ENCODE results near the gene COL20A1. TPM values are rescaled to one million over a fixed set of nuclear protein-coding genes. Genes with fewer than 3 reads are reported as not detected.
A peak's percentile ranks its signal among the peaks of the same experiment; 100 is the strongest.

COL20A1 gene
- total RNA-seq, 1 donor from 2014 or later, result not detected

DNA sequence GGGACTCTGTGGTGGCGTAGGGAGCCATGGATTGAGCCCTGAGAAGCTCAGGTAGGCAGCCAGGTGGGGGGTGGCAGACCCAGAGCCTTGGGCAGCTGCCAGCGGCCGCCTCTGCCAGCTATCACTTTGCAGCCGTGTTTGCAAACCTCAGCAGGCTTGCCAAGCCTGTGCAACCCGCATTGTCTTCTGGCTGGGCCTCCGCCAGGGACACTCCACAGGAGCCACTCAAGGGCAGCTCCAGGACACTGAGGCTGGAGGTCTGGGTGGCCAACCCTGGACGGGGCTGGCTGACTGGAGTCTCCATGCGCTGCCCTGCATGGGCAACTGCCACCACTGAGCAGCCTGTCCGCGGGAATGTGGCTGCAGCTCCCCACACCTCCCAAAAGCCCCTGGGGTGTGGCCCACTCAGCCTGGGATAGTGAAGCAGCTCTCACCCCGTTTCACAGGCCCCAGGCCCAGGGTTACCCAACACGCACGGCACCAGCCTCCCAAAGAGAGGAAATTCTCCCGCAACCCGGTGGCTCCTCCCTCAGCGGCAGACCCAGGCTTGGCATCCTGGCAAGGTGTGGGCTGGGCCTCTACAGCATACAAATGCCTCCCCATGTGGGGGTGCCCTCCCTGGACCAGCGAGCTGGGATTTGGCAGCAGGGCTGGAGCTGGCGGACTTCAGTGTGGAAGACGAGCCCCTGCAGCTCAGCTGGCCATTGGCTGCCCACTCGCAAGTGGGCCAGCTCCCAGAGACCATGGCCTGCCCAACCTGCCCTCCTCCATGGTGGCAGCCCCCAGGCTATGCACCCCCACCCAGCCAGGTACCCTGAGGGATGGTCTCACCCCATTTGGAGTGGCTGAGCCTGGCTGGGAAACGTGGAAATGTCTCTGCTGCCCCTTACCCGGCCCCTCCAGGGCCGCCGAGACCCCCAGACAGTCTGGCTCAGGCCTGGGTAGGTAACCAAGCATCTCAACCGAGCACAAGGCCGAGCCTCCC is 65.2 kb downstream of the COL20A1 start:
- ATAC-seq, result peak; percentile 78
- peak; percentile 95 for DNase-seq (ENCODE audit: low spot score)

- ATAC-seq, result peak; percentile 4
- DNase-seq (ENCODE audit: low spot score), result no peak
These were observed 66.4 kb downstream of the COL20A1 start for GRCh38 chr20:63359164-63359934.

DNA sequence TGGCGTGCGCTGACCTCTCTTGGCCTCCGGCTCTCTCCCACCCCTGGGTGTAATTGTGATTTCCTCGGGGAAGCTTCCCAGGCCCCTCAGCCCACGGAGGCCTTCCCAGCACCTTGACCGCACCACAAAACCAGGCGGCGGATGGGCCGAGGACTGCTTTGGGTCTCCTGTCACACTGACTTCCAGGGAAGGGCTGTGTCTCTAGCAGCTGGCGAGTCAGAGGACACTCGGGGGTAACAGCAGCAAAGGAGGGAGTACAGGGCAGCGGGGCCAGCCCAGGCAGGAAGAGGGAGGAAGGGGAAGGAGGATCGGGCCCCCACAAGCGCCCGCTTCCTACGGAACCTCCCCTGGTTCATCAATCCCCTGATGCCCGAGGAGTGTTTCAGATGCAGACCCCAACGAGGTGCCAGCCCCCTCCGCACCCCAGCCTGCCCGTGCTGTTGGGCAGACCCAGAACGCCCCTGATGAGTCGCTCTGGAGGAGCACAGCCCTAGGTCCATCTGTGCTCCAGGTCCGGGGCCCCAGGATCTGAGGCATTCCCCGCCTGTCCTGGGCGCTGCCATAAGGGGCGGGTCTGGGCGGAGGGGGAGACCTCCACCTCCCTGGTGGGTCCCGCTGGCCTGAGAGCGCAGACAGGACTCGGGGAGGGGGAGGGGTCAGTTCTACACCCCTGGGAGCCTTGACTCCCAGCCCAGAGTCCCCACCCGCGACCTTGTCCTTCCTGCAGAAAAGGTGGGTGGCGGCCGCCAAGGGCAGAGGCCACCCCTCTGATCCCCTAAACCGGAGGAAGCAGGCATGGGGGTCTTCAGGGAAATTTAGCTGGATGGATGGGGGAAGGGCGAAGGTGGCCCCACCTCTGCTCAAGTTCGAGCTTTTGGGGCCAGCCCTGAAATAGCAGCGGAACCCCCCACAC is 67.2 kb downstream of the COL20A1 start:
- ATAC-seq, result no peak
- no peak for DNase-seq (ENCODE audit: low spot score)

GRCh38 chr20:63360850-63361518 is 68.0 kb downstream of the COL20A1 start, which contains the start of gene CHRNA4:
TSS of gene CHRNA4 (minus strand) at chr20:63361349. CDS start at chr20:63361165, 184 bp downstream.
- DNase-seq (ENCODE audit: low spot score) (no peak), ATAC-seq (no peak)

GRCh38 chr20:63361519-63362435 is 68.8 kb downstream of the COL20A1 start:
- ATAC-seq (no peak), DNase-seq (ENCODE audit: low spot score) (no peak)

- ATAC-seq, result no peak
- DNase-seq (ENCODE audit: low spot score), result no peak
These were observed 69.5 kb downstream of the COL20A1 start for GRCh38 chr20:63362436-63363009.

GRCh38 chr20:63363013-63363957 is 70.3 kb downstream of the COL20A1 start:
- ATAC-seq (peak; percentile 65), DNase-seq (ENCODE audit: low spot score) (peak; percentile 93)

- ATAC-seq (peak; percentile 57), DNase-seq (ENCODE audit: low spot score) (peak; percentile 79)
These were observed 71.1 kb downstream of the COL20A1 start for GRCh38 chr20:63363981-63364561.

GRCh38 chr20:63364801-63365585 is 72.0 kb downstream of the COL20A1 start:
- ATAC-seq (peak; percentile 69), DNase-seq (ENCODE audit: low spot score) (peak; percentile 97)

GRCh38 chr20:63365601-63366389 is 72.8 kb downstream of the COL20A1 start:
- DNase-seq (ENCODE audit: low spot score), result no peak

DNA sequence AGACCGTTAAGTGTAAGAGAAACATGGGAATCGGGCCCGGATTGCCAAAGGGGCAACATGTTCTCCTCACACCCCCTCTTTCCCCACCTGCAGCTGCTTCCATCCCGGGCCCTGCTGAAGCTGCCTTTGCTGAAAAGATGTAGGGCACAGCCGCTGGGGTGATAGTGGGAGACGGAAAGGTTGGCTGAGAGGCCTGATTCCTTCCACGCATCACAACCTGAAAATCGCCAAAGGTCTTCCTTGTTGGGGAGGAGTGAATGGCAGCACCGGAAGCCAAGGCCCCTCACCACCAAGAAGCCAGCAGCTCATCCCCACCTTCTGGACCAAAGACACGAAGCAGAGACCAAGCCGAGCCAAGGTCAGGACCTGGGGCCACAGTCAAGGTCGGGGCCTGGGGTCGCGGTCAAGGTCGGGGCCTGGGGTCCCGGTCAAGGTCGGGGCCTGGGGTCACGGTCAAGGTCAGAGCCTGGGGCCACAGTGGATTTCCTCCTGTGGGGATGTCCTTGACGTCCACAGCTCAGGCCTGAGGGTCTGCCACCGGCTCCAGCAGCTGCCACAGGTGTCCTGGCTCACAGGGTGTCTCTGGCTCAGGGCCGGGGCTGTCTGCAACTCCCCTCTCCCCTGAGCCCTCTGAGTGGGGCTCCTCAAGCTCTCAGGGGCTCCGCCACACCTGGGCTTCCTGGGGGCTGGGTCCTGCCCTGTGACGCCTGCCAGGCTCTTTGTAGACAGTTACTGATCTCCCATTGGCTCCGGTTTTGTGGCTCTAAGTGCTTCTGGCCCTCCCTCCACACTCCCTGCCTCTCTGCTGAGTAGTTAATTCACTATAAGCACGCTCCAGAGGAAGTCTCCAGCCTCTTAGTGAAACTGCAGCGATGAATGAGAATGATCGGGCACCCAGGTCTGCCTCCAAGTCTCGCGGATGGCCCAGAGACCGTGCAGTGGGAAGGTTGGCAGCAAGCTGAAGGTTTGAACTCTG is 73.7 kb downstream of the COL20A1 start:
- ATAC-seq, result no peak
- DNase-seq (ENCODE audit: low spot score), result no peak

More at GRCh38 chr20:63365601-63366389, 72.8 kb downstream of the COL20A1 start:
- ATAC-seq, result no peak

GRCh38 chr20:63367446-63368055 is 74.6 kb downstream of the COL20A1 start:
- DNase-seq (ENCODE audit: low spot score), result peak; percentile 76
- peak; percentile 33 for ATAC-seq

GRCh38 chr20:63368151-63368550 is 75.2 kb downstream of the COL20A1 start:
- DNase-seq (ENCODE audit: low spot score), result no peak
- no peak for ATAC-seq
